GM12878 (cell line): ENCODE data around the gene SLC12A7.

Experiments
- CTCF ChIP-seq, 3 experiments: IDR thresholded peaks in 2 of 3; conservative IDR thresholded peaks in 1 of 3; 2 replicates each; pipeline ENCODE4 v1.5.1; 2011; ENCODE audit warnings: low read depth in 3 of 3, low read length in 3 of 3, mild to moderate bottlenecking in 3 of 3, control low read depth in 2 of 3, moderate library complexity in 2 of 3, inconsistent platforms in 1 of 3, mixed read lengths in 1 of 3; ENCODE audit not compliant: control insufficient read depth in 2 of 3, insufficient read depth in 1 of 3; ENCODE audit errors: extremely low read depth in 1 of 3
- POLR2A ChIP-seq: IDR thresholded peaks from 2 replicates; pipeline ENCODE4 v1.6.1; 2011; ENCODE audit warnings: low read depth, mild to moderate bottlenecking, low read length
- USF2 ChIP-seq: IDR thresholded peaks from 2 replicates; pipeline ENCODE4 v1.6.1; 2011; ENCODE audit warnings: low read depth, low read length, improper control_type of control experiment, borderline replicate concordance

- TF ChIP-seq POLR2A (no peak), CTCF (IDR thresholded peaks at IDR 0.05 in 2 of 3, conservative IDR thresholded peaks at IDR 0.05 in 1 of 3; ENCODE audit: control insufficient read depth in 2 of 3, extremely low read depth in 1 of 3, insufficient read depth in 1 of 3, low read depth in 3 of 3, low read length in 3 of 3) (no peak), USF2 (no peak)
Measured at GRCh38 chr5:1108023-1108864, 3.6 kb downstream of the SLC12A7 start.
